Natural killer cell (primary cell): ENCODE data around the gene C4orf36. TPM values are rescaled to one million over a fixed set of nuclear protein-coding genes. Genes with fewer than 3 reads are reported as not detected.

ENCODE experiments used
- ATAC-seq, 3 donors: fragments of 150-1000 bp in 2 of 3; fragments of 200-7000 bp in 1 of 3; cut with Tn5 transposase; 1 replicate in 1 of 3; 2 replicates in 2 of 3; pipeline ENCODE4 v1.10.0; 2021; ENCODE audit warnings: mild to moderate bottlenecking in 2 of 3, moderate library complexity in 2 of 3
- DNase-seq, 2 donors: peaks; one replicate each; pipeline versions ENCODE4 v3.0.0 to v3.0.0-alpha.2; 2013 to 2021; ENCODE audit warnings: mixed read lengths in 1 of 2
- H3K27ac ChIP-seq: one replicate; pipeline ENCODE4 v1.5.1; 2013; ENCODE audit warnings: mild to moderate bottlenecking, low read length
- H3K27me3 ChIP-seq: one replicate; pipeline ENCODE4 v1.6.1; 2013; ENCODE audit warnings: low read length; ENCODE audit not compliant: control insufficient read depth, insufficient read depth
- H3K36me3 ChIP-seq: one replicate; pipeline ENCODE4 v1.6.1; 2013; ENCODE audit warnings: low read length; ENCODE audit not compliant: control insufficient read depth, insufficient read depth
- H3K4me1 ChIP-seq: one replicate; pipeline ENCODE4 v1.6.1; 2013; ENCODE audit warnings: low read length; ENCODE audit not compliant: control insufficient read depth, insufficient read depth
- H3K4me3 ChIP-seq: one replicate; pipeline ENCODE4 v1.5.1; 2013; ENCODE audit warnings: low read length
- H3K9me3 ChIP-seq: one replicate; pipeline ENCODE4 v1.6.1; 2013; ENCODE audit warnings: low read length; ENCODE audit not compliant: control insufficient read depth, insufficient read depth
- H3K27ac Mint-ChIP-seq, 2 donors: one replicate each; pipeline ENCODE4 v1.8.0; 2022; ENCODE audit warnings: mild to moderate bottlenecking in 2 of 2, mixed read lengths in 2 of 2, moderate library complexity in 1 of 2
- H3K27me3 Mint-ChIP-seq, 2 donors: one replicate each; pipeline ENCODE4 v1.8.0; 2022; ENCODE audit warnings: low read depth in 2 of 2, mixed read lengths in 2 of 2
- H3K36me3 Mint-ChIP-seq: one replicate; pipeline ENCODE4 v1.8.0; 2022; ENCODE audit warnings: mixed read lengths
- H3K4me1 Mint-ChIP-seq, 2 donors: one replicate each; pipeline ENCODE4 v1.8.0; 2022; ENCODE audit warnings: mixed read lengths in 2 of 2
- H3K4me3 Mint-ChIP-seq: one replicate; pipeline ENCODE4 v1.8.0; 2022; ENCODE audit warnings: mild to moderate bottlenecking, moderate library complexity, mixed read lengths
- H3K9me3 Mint-ChIP-seq, 2 donors: one replicate each; pipeline ENCODE4 v1.8.0; 2022; ENCODE audit warnings: mixed read lengths in 2 of 2
- WGBS: methylation state at CpG from one replicate; pipeline ENCODE4 v1.1.7; 2013; ENCODE audit warnings: missing lambda C conversion rate; ENCODE audit not compliant: insufficient coverage; 5-methylcytosine and 5-hydroxymethylcytosine counted together
- intact Hi-C: fragments of 100-400 bp; cut with micrococcal nuclease; formaldehyde crosslinking; loops from one replicate; pipeline ENCODE4 v1.14.2; 2022
- total RNA-seq, 4 donors: library from RNA; stranded (reverse); fragments of 120-200 nt in 1 of 4; gene quantifications; one replicate each; pipeline versions ENCODE4 v1.2.3 to v1.2.4, GENCODE V29; 2013 to 2022
- TF ChIP-seq, protein P1 (sequence below): fragments of 200-600 bp; IDR thresholded peaks from one replicate; pipeline ENCODE4 v1.8.0; 2022; ENCODE audit warnings: antibody characterized with exemption

Gene C4orf36
- total RNA-seq, 3 donors from 2014 or later (not counting 1 experiment from before 2014, with no cell fraction given), result not detected

DNA sequence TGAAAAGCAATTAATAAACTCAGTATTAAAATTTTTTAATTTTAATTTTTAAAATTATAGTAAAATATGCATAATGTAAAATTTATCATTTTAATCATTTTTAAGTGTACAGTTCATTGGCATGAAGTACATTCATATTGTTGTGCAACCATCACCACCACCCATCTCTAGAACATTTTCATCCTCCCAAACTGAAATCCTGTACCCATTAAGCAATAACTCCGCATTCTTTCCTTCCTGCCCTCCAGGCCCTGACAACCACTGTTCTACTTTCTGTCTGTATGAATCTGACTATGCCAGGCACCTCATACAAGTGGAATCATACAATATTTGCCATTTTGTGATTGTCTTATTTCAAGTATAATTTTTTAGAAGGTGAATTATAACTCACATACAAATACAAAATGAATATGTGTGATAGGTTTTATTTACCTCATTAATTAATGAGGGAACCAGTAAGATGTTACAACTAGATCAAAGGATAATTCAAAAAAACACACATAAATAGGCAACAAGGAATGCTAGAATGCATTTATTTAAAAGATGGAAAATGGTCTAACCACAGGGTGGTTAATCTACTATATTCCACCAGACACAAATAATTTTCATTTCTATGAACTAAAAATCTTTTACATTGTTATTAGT is 29.5 kb upstream of the C4orf36 start:
- H3K4me3 Mint-ChIP-seq, result no peak overlapping the region
- no peak overlapping the region for H3K27ac Mint-ChIP-seq
- Histone ChIP-seq H3K27ac (no peak overlapping the region), H3K9me3 (no peaks in the 10 kb centered on the region), H3K27me3 (no peaks in the 10 kb centered on the region), H3K4me1 (no peaks in the 10 kb centered on the region), H3K4me3 (no peak overlapping the region), H3K36me3 (no peaks in the 10 kb centered on the region)
- H3K36me3 Mint-ChIP-seq, result no peaks in the 10 kb centered on the region
- peaks cover 0 to 4% of the 10 kb centered on the region in 2 donors for H3K4me1 Mint-ChIP-seq
- 75% methylated on average over 1 of the region's 1 CpG for WGBS
- intact Hi-C loops, result loop anchor here (1.0 to 2.0 kb wide), 2 partner anchors 172 to 313 kb away; no protein-coding TSS in a partner anchor
- TF ChIP-seq, protein P1, sequence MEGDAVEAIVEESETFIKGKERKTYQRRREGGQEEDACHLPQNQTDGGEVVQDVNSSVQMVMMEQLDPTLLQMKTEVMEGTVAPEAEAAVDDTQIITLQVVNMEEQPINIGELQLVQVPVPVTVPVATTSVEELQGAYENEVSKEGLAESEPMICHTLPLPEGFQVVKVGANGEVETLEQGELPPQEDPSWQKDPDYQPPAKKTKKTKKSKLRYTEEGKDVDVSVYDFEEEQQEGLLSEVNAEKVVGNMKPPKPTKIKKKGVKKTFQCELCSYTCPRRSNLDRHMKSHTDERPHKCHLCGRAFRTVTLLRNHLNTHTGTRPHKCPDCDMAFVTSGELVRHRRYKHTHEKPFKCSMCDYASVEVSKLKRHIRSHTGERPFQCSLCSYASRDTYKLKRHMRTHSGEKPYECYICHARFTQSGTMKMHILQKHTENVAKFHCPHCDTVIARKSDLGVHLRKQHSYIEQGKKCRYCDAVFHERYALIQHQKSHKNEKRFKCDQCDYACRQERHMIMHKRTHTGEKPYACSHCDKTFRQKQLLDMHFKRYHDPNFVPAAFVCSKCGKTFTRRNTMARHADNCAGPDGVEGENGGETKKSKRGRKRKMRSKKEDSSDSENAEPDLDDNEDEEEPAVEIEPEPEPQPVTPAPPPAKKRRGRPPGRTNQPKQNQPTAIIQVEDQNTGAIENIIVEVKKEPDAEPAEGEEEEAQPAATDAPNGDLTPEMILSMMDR, result no peak
- ATAC-seq (no peak), DNase-seq (no peak)
- no peaks in the 10 kb centered on the region for H3K27me3 Mint-ChIP-seq
- H3K9me3 Mint-ChIP-seq, result no peaks in the 10 kb centered on the region

DNA sequence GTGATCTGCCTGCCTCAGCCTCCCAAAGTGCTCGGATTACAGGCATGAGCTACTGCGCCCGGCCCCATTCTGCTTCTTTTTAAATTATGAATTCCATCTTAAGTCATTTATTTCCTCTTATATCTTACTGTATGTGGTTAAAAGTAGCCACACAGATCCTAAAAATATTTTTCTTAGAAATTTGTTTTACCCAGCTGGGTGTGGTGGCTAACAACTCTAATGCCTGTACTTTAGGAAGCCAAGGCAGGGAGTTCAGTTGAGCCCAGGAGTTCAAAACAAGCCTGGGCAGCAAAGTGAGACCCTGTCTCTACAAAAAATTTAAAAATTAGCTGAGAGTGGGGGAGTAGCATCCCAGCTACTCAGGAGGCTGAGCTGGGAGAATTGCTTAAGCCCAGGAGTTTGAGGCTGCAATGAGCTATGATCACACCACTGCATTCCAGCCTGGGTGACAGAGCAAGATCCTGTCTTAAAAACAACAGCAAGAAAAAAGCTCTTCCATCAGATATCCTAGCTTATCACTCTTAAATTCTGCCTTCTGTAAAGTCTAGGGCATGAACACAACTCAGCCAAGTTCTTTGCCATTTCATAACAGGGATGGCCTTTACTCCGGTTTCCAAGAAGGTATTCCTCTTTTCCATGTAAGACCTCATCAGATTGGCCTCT is 27.5 kb upstream of the C4orf36 start:
- Histone ChIP-seq H3K4me1 (no peaks in the 10 kb centered on the region), H3K4me3 (no peak overlapping the region), H3K27ac (no peak overlapping the region), H3K36me3 (no peaks in the 10 kb centered on the region), H3K27me3 (no peaks in the 10 kb centered on the region), H3K9me3 (no peaks in the 10 kb centered on the region)
- H3K4me3 Mint-ChIP-seq, result no peak overlapping the region
- intact Hi-C loops, result no loop called here
- H3K36me3 Mint-ChIP-seq, result no peaks in the 10 kb centered on the region
- WGBS, result 96% methylated on average over 2 of the region's 4 CpGs
- DNase-seq (no peak), ATAC-seq (no peak)
- no peak overlapping the region for H3K27ac Mint-ChIP-seq
- H3K9me3 Mint-ChIP-seq, result no peaks in the 10 kb centered on the region
- H3K4me1 Mint-ChIP-seq, result peaks cover 0 to 4% of the 10 kb centered on the region in 2 donors
- H3K27me3 Mint-ChIP-seq, result no peaks in the 10 kb centered on the region
- TF ChIP-seq, protein P1, result no peak

DNA sequence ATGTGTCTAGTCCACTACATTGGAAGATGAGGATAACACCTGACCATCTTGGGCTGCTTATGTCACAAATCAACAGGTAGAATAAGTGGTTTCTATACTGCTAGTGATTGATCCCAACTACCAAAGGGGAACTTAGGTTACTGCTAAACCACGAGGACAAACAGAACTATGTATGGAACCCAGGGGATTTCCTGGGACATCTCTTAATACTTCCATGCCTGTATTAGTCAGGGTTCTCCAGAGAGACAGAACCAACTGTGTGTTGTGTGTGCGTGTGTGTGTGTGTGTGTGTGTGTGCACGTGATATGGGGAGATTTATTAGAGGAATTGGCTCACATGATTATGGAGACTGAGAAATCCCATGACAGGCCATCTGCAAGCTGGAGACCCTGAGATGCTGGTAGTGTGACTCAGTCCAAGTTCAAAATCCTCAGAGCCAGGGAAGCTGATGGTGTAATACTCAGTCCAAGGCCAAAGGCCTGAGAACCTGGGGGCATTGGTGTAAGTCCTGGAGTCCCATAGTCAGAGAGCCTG is 26.4 kb upstream of the C4orf36 start:
- H3K27ac ChIP-seq, result no peak overlapping the region
- no peak overlapping the region for H3K27ac Mint-ChIP-seq
- no peaks in the 10 kb centered on the region for H3K27me3 ChIP-seq
- H3K4me3 ChIP-seq, result no peak overlapping the region
- ATAC-seq, result no peak
- DNase-seq, result no peak
- no peaks in the 10 kb centered on the region for H3K36me3 ChIP-seq
- H3K4me1 Mint-ChIP-seq, result peaks cover 0 to 4% of the 10 kb centered on the region in 2 donors
- no peak overlapping the region for H3K4me3 Mint-ChIP-seq
- TF ChIP-seq, protein P1, result no peak
- intact Hi-C loops, result no loop called here
- no peaks in the 10 kb centered on the region for H3K9me3 ChIP-seq
- no peaks in the 10 kb centered on the region for H3K27me3 Mint-ChIP-seq
- no peaks in the 10 kb centered on the region for H3K36me3 Mint-ChIP-seq
- H3K4me1 ChIP-seq, result no peaks in the 10 kb centered on the region
- H3K9me3 Mint-ChIP-seq, result no peaks in the 10 kb centered on the region
- 60% methylated on average over 3 of the region's 3 CpGs for WGBS
